HL-60 (cell line): Measurements from ENCODE around the gene STK17A.

Experiments used
- TF ChIP-seq, protein P1 (sequence below): IDR thresholded peaks from 2 replicates; pipeline ENCODE4 v1.6.1; 2012; ENCODE audit warnings: low read depth; ENCODE audit not compliant: insufficient replicate concordance
- TF ChIP-seq, protein P2 (sequence below): IDR thresholded peaks from one replicate; pipeline ENCODE4 v1.5.1; 2011; ENCODE audit warnings: low read length, control low read depth, inconsistent platforms; ENCODE audit not compliant: insufficient read depth

DNA sequence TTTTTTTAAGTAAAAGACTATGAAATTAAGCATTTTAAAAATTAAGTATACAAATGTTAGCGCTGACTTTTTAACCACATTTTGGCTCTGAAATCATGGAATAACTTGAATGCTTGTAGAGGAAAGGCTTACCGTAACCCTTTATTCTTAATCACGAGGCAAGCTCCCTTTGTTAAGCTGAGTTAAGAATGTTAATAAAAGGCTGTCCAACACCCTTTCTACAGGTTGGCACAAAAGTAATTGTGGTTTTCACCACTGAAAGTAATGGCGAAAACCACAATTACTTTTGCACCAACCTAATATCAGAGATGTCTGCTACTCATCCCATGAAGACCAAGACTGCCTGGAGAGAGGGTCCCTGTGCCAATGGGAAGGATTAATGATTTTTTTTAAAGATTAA is 70.6 kb downstream of the STK17A start:
- TF ChIP-seq, protein P1, sequence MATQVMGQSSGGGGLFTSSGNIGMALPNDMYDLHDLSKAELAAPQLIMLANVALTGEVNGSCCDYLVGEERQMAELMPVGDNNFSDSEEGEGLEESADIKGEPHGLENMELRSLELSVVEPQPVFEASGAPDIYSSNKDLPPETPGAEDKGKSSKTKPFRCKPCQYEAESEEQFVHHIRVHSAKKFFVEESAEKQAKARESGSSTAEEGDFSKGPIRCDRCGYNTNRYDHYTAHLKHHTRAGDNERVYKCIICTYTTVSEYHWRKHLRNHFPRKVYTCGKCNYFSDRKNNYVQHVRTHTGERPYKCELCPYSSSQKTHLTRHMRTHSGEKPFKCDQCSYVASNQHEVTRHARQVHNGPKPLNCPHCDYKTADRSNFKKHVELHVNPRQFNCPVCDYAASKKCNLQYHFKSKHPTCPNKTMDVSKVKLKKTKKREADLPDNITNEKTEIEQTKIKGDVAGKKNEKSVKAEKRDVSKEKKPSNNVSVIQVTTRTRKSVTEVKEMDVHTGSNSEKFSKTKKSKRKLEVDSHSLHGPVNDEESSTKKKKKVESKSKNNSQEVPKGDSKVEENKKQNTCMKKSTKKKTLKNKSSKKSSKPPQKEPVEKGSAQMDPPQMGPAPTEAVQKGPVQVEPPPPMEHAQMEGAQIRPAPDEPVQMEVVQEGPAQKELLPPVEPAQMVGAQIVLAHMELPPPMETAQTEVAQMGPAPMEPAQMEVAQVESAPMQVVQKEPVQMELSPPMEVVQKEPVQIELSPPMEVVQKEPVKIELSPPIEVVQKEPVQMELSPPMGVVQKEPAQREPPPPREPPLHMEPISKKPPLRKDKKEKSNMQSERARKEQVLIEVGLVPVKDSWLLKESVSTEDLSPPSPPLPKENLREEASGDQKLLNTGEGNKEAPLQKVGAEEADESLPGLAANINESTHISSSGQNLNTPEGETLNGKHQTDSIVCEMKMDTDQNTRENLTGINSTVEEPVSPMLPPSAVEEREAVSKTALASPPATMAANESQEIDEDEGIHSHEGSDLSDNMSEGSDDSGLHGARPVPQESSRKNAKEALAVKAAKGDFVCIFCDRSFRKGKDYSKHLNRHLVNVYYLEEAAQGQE, result no peak
- TF ChIP-seq, protein P2, sequence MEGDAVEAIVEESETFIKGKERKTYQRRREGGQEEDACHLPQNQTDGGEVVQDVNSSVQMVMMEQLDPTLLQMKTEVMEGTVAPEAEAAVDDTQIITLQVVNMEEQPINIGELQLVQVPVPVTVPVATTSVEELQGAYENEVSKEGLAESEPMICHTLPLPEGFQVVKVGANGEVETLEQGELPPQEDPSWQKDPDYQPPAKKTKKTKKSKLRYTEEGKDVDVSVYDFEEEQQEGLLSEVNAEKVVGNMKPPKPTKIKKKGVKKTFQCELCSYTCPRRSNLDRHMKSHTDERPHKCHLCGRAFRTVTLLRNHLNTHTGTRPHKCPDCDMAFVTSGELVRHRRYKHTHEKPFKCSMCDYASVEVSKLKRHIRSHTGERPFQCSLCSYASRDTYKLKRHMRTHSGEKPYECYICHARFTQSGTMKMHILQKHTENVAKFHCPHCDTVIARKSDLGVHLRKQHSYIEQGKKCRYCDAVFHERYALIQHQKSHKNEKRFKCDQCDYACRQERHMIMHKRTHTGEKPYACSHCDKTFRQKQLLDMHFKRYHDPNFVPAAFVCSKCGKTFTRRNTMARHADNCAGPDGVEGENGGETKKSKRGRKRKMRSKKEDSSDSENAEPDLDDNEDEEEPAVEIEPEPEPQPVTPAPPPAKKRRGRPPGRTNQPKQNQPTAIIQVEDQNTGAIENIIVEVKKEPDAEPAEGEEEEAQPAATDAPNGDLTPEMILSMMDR, result no peak
